Measurements from ENCODE around the gene SEMA3D. TPM values are rescaled to one million over a fixed set of nuclear protein-coding genes. Genes with fewer than 3 reads are reported as not detected.

SEMA3D gene
- total RNA-seq, 1 donor from 2014 or later, result 9.1 TPM

- H2AFZ ChIP-seq (ENCODE audit: low read depth, low read length), result no peak overlapping the region
- Mint-ChIP-seq H3K4me1 (ENCODE audit: low read depth, unreplicated experiment) (peaks cover 11% of the 10 kb centered on the region), H3K36me3 (ENCODE audit: low read depth, unreplicated experiment) (no peaks in the 10 kb centered on the region), H3K9me3 (ENCODE audit: unreplicated experiment) (no peaks in the 10 kb centered on the region), H3K27ac (ENCODE audit: unreplicated experiment) (no peak overlapping the region), H3K27me3 (ENCODE audit: low read depth, unreplicated experiment) (no peaks in the 10 kb centered on the region), H3K4me3 (ENCODE audit: unreplicated experiment) (no peak overlapping the region)
- no peaks in the 10 kb centered on the region for H3K36me3 ChIP-seq (ENCODE audit: insufficient read depth, low read length)
- H3K4me2 ChIP-seq (ENCODE audit: low read length), result peak overlapping the region; percentile 27
- no peak for TF ChIP-seq CTCF (IDR thresholded peaks at IDR 0.05; ENCODE audit: insufficient read depth, low read depth, low read length)
- H3K9me3 ChIP-seq (ENCODE audit: insufficient read depth, low read depth, low read length), result no peaks in the 10 kb centered on the region
- no peak overlapping the region for H3K9ac ChIP-seq (ENCODE audit: low read length)
- no peak overlapping the region for H3K4me3 ChIP-seq (ENCODE audit: insufficient read depth, low read depth, low read length)
- H4K20me1 ChIP-seq (ENCODE audit: insufficient read depth, low read length), result no peaks in the 10 kb centered on the region
- H3K79me2 ChIP-seq (ENCODE audit: insufficient read depth, low read length), result no peaks in the 10 kb centered on the region
- H3K27me3 ChIP-seq (ENCODE audit: insufficient read depth, low read length), result no peaks in the 10 kb centered on the region
- H3K27ac ChIP-seq (ENCODE audit: low read depth, low read length), result no peak overlapping the region
- FAIRE-seq (no peak), DNase-seq (ENCODE audit: low read depth) (no peak)
- H3K4me1 ChIP-seq (ENCODE audit: insufficient read depth, low read length), result peaks cover 32% of the 10 kb centered on the region
These were observed 82.2 kb downstream of the SEMA3D start for GRCh38 chr7:85104432-85105205.

GRCh38 chr7:85103962-85104361 lies 82.9 kb downstream of the SEMA3D start:
- H3K4me1 Mint-ChIP-seq (ENCODE audit: low read depth, unreplicated experiment), result peaks cover 11% of the 10 kb centered on the region
- no peak overlapping the region for H3K27ac Mint-ChIP-seq (ENCODE audit: unreplicated experiment)
- no peaks in the 10 kb centered on the region for H3K9me3 Mint-ChIP-seq (ENCODE audit: unreplicated experiment)

More at GRCh38 chr7:85103962-85104361, 82.9 kb downstream of the SEMA3D start:
- Mint-ChIP-seq H3K36me3 (ENCODE audit: low read depth, unreplicated experiment) (no peaks in the 10 kb centered on the region), H3K4me3 (ENCODE audit: unreplicated experiment) (no peak overlapping the region), H3K27me3 (ENCODE audit: low read depth, unreplicated experiment) (no peaks in the 10 kb centered on the region)
- peaks cover 32% of the 10 kb centered on the region for H3K4me1 ChIP-seq (ENCODE audit: insufficient read depth, low read length)
- H2AFZ ChIP-seq (ENCODE audit: low read depth, low read length), result no peak overlapping the region
- H3K9me3 ChIP-seq (ENCODE audit: insufficient read depth, low read depth, low read length), result no peaks in the 10 kb centered on the region
- H3K79me2 ChIP-seq (ENCODE audit: insufficient read depth, low read length), result no peaks in the 10 kb centered on the region
- TF ChIP-seq CTCF (IDR thresholded peaks at IDR 0.05; ENCODE audit: insufficient read depth, low read depth, low read length) (no peak), EZH2 (IDR thresholded peaks at IDR 0.05; ENCODE audit: insufficient read depth, low read length) (no peak)
- DNase-seq (ENCODE audit: low read depth), result no peak
- peak overlapping the region; percentile 49 for H3K4me2 ChIP-seq (ENCODE audit: low read length)
- H3K9ac ChIP-seq (ENCODE audit: low read length), result no peak overlapping the region
- H3K4me3 ChIP-seq (ENCODE audit: insufficient read depth, low read depth, low read length), result no peak overlapping the region
- H4K20me1 ChIP-seq (ENCODE audit: insufficient read depth, low read length), result no peaks in the 10 kb centered on the region
- FAIRE-seq, result no peak
- no peaks in the 10 kb centered on the region for H3K36me3 ChIP-seq (ENCODE audit: insufficient read depth, low read length)
- H3K27me3 ChIP-seq (ENCODE audit: insufficient read depth, low read length), result no peaks in the 10 kb centered on the region
- H3K27ac ChIP-seq (ENCODE audit: low read depth, low read length), result no peak overlapping the region
